IMR-90 (cell line): Measurements from ENCODE around the gene OBP2A. TPM values are rescaled to one million over a fixed set of nuclear protein-coding genes. Genes with fewer than 3 reads are reported as not detected.

ENCODE experiments used
- ATAC-seq: fragments of 200-7000 bp; cut with Tn5 transposase; 2 replicates; pipeline ENCODE4 v1.9.1; 2020; ENCODE audit warnings: low read depth, mild to moderate bottlenecking, moderate library complexity
- BruUV-seq: library from RNA; stranded (reverse); fragments of 400-500 nt; replicated peaks from 2 replicates; lab custom pipeline; 2021; lab: Mats Ljungman, UMichigan
- CTCF ChIA-PET: fragments of 300-600 bp; formaldehyde crosslinking; extraction: SDS; loops from one replicate; lab custom pipeline; 2021; ENCODE audit warnings: antibody characterized with exemption; lab: Yijun Ruan, JAX
- POLR2A ChIA-PET: fragments of 300-600 bp; sonication (Branson Sonifier 250); formaldehyde crosslinking; loops from one replicate; lab custom pipeline; 2022; ENCODE audit warnings: antibody characterized with exemption; ENCODE audit not compliant: unreplicated experiment; lab: Charles Lee
- DNase-seq: peaks from one replicate; pipeline ENCODE4 v3.0.0; 2013
- H2AFZ ChIP-seq: replicated peaks from 2 replicates; pipeline ENCODE3; 2013; ENCODE audit warnings: low read length, mild to moderate bottlenecking; ENCODE audit not compliant: poor library complexity
- H2AK5ac ChIP-seq: 2 replicates; pipeline ENCODE4 v1.6.1; 2013; ENCODE audit warnings: low read depth, low read length, inconsistent platforms
- H2AK9ac ChIP-seq: replicated peaks from 2 replicates; pipeline ENCODE3; 2013; ENCODE audit warnings: mild to moderate bottlenecking, low read depth, low read length, moderate library complexity; ENCODE audit not compliant: poor library complexity
- H2BK120ac ChIP-seq: 2 replicates; pipeline ENCODE4 v1.6.1; 2013; ENCODE audit warnings: low read depth, low read length, inconsistent platforms
- H2BK15ac ChIP-seq: 3 replicates; pipeline ENCODE4 v1.6.1; 2013; ENCODE audit warnings: low read depth, low read length, inconsistent platforms
- H2BK20ac ChIP-seq: 2 replicates; pipeline ENCODE4 v1.6.1; 2013; ENCODE audit warnings: low read depth, mild to moderate bottlenecking, inconsistent platforms, low read length, moderate library complexity
- H2BK5ac ChIP-seq: 2 replicates; pipeline ENCODE4 v1.6.1; 2013; ENCODE audit warnings: mild to moderate bottlenecking, low read depth, low read length, inconsistent platforms; ENCODE audit not compliant: poor library complexity, severe bottlenecking
- H3K14ac ChIP-seq: replicated peaks from 2 replicates; pipeline ENCODE4 v1.6.1; 2013; ENCODE audit warnings: low read depth, low read length, inconsistent platforms
- H3K18ac ChIP-seq: 2 replicates; pipeline ENCODE4 v1.6.1; 2013; ENCODE audit warnings: low read depth, low read length, control low read depth
- H3K23ac ChIP-seq: 2 replicates; pipeline ENCODE4 v1.6.1; 2013; ENCODE audit warnings: low read depth, low read length, inconsistent platforms
- H3K27ac ChIP-seq: 2 replicates; pipeline ENCODE4 v1.5.1; 2013; ENCODE audit warnings: mild to moderate bottlenecking, control low read depth, low read length; ENCODE audit not compliant: insufficient read depth
- H3K27me3 ChIP-seq: 2 replicates; pipeline ENCODE4 v1.6.1; 2013; ENCODE audit warnings: low read length; ENCODE audit not compliant: control insufficient read depth, insufficient read depth
- H3K36me3 ChIP-seq: 2 replicates; pipeline ENCODE4 v1.6.1; 2013; ENCODE audit warnings: low read length, mixed read lengths; ENCODE audit not compliant: control insufficient read depth, insufficient read depth
- H3K4ac ChIP-seq: 2 replicates; pipeline ENCODE4 v1.6.1; 2013; ENCODE audit warnings: low read depth, low read length, inconsistent platforms
- H3K4me1 ChIP-seq: 2 replicates; pipeline ENCODE4 v1.6.1; 2013; ENCODE audit warnings: low read length, mixed read lengths; ENCODE audit not compliant: control insufficient read depth, insufficient read depth
- H3K4me2 ChIP-seq: 2 replicates; pipeline ENCODE4 v1.6.1; 2013; ENCODE audit warnings: low read depth, mild to moderate bottlenecking, control low read depth, low read length, moderate library complexity
- H3K4me3 ChIP-seq: 2 replicates; pipeline ENCODE4 v1.5.1; 2013; ENCODE audit warnings: low read depth, mild to moderate bottlenecking, control low read depth, low read length, moderate library complexity; ENCODE audit not compliant: insufficient read depth
- H3K56ac ChIP-seq: 2 replicates; pipeline ENCODE4 v1.6.1; 2013; ENCODE audit warnings: low read length, inconsistent platforms; ENCODE audit not compliant: insufficient read depth; ENCODE audit errors: extremely low read depth
- H3K79me1 ChIP-seq, 2 experiments: 2 replicates each; pipeline ENCODE4 v1.6.1; 2013; ENCODE audit warnings: low read length in 2 of 2, inconsistent platforms in 1 of 2, low read depth in 1 of 2
- H3K9ac ChIP-seq: 2 replicates; pipeline ENCODE4 v1.6.1; 2013; ENCODE audit warnings: low read depth, low read length, control low read depth
- H3K9me1 ChIP-seq: 2 replicates; pipeline ENCODE4 v1.6.1; 2013; ENCODE audit warnings: low read length, inconsistent platforms; ENCODE audit not compliant: insufficient read depth
- H3K9me3 ChIP-seq: 2 replicates; pipeline ENCODE4 v1.6.1; 2013; ENCODE audit warnings: low read length; ENCODE audit not compliant: control insufficient read depth, insufficient read depth
- H4K20me1 ChIP-seq: 2 replicates; pipeline ENCODE4 v1.6.1; 2013; ENCODE audit warnings: low read length, inconsistent platforms; ENCODE audit not compliant: insufficient read depth
- H4K5ac ChIP-seq: 2 replicates; pipeline ENCODE4 v1.6.1; 2013; ENCODE audit warnings: mild to moderate bottlenecking, low read depth, low read length, control low read depth
- H4K8ac ChIP-seq, 2 experiments: 2 replicates each; pipeline ENCODE4 v1.6.1; 2013; ENCODE audit warnings: low read depth in 2 of 2, low read length in 2 of 2, control low read depth in 1 of 2, inconsistent platforms in 1 of 2
- H4K91ac ChIP-seq: 2 replicates; pipeline ENCODE4 v1.6.1; 2013; ENCODE audit warnings: low read depth, low read length, inconsistent platforms; ENCODE audit not compliant: insufficient read depth
- BHLHE40 ChIP-seq: fragments of 150-350 bp; IDR thresholded peaks from 2 replicates; pipeline ENCODE4 v1.6.1; 2016; ENCODE audit warnings: mild to moderate bottlenecking, low read depth, low read length
- CEBPB ChIP-seq: IDR thresholded peaks from 2 replicates; pipeline ENCODE4 v1.6.1; 2012; ENCODE audit warnings: low read depth, low read length, improper control_type of control experiment
- CHD1 ChIP-seq: IDR thresholded peaks from 2 replicates; pipeline ENCODE4 v1.6.1; 2012; ENCODE audit warnings: low read depth, low read length, improper control_type of control experiment
- CTCF ChIP-seq: conservative IDR thresholded peaks from 2 replicates; pipeline ENCODE4 v1.5.1; 2012; ENCODE audit warnings: mild to moderate bottlenecking, low read depth, low read length, improper control_type of control experiment
- ELK1 ChIP-seq: fragments of 150-350 bp; IDR thresholded peaks from 2 replicates; pipeline ENCODE4 v1.6.1; 2016; ENCODE audit warnings: low read depth, mild to moderate bottlenecking, low read length, moderate library complexity, borderline replicate concordance
- FOS ChIP-seq: fragments of 150-350 bp; IDR thresholded peaks from 2 replicates; pipeline ENCODE4 v1.6.1; 2016; ENCODE audit warnings: low read depth, low read length
- MAFK ChIP-seq: IDR thresholded peaks from 2 replicates; pipeline ENCODE4 v1.6.1; 2012; ENCODE audit warnings: low read depth, low read length, improper control_type of control experiment
- MAZ ChIP-seq: IDR thresholded peaks from 2 replicates; pipeline ENCODE4 v1.6.1; 2012; ENCODE audit warnings: low read depth, mild to moderate bottlenecking, low read length, improper control_type of control experiment, moderate library complexity, borderline replicate concordance
- MXI1 ChIP-seq: IDR thresholded peaks from 2 replicates; pipeline ENCODE4 v1.6.1; 2012; ENCODE audit warnings: low read depth, mild to moderate bottlenecking, low read length, moderate library complexity, borderline replicate concordance
- NFE2L2 ChIP-seq: fragments of 150-350 bp; IDR thresholded peaks from 2 replicates; pipeline ENCODE4 v1.6.1; 2016; ENCODE audit warnings: low read depth, mild to moderate bottlenecking, low read length
- POLR2A ChIP-seq: IDR thresholded peaks from 2 replicates; pipeline ENCODE4 v1.6.1; 2012; ENCODE audit warnings: mild to moderate bottlenecking, low read depth, low read length
- RAD21 ChIP-seq: IDR thresholded peaks from 2 replicates; pipeline ENCODE4 v1.6.1; 2012; ENCODE audit warnings: low read length, improper control_type of control experiment
- RCOR1 ChIP-seq: IDR thresholded peaks from 2 replicates; pipeline ENCODE4 v1.6.1; 2012; ENCODE audit warnings: mild to moderate bottlenecking, low read length, improper control_type of control experiment; ENCODE audit not compliant: insufficient replicate concordance
- RFX5 ChIP-seq: IDR thresholded peaks from 2 replicates; pipeline ENCODE4 v1.8.0; 2012; ENCODE audit warnings: low read depth, mild to moderate bottlenecking, low read length, moderate library complexity
- SMC3 ChIP-seq: fragments of 150-350 bp; IDR thresholded peaks from 2 replicates; pipeline ENCODE4 v1.6.1; 2016; ENCODE audit warnings: low read depth, mild to moderate bottlenecking, antibody characterized with exemption, low read length, moderate library complexity
- USF2 ChIP-seq: fragments of 150-350 bp; IDR thresholded peaks from 2 replicates; pipeline ENCODE4 v1.6.1; 2017; ENCODE audit warnings: mild to moderate bottlenecking, antibody characterized with exemption, low read length, low read depth
- WGBS, 2 experiments: methylation state at CpG; one replicate each; pipeline versions ENCODE4 v1.1.5 to v1.1.7; 2013; ENCODE audit warnings: missing lambda C conversion rate in 2 of 2; ENCODE audit not compliant: insufficient read length in 1 of 2; ENCODE audit errors: extremely low coverage in 2 of 2; 5-methylcytosine and 5-hydroxymethylcytosine counted together
- dilution Hi-C: fragments of 300-500 bp; cut with HindIII; formaldehyde crosslinking; loops from one replicate; pipeline ENCODE4 v1.14.3; 2018; ENCODE audit warnings: low sequenced_read_pairs; ENCODE audit not compliant: unreplicated experiment
- in situ Hi-C: fragments of 300-500 bp; cut with MboI; formaldehyde crosslinking; loops from 3 replicates; pipeline ENCODE4 v1.14.3; 2019; ENCODE audit warnings: low sequenced_read_pairs, inconsistent platforms, mixed read lengths
- intact Hi-C: fragments of 100-400 bp; cut with micrococcal nuclease; formaldehyde crosslinking; loops from 2 replicates; pipeline ENCODE4 v1.10.0; 2022
- polyA plus RNA-seq, 3 experiments: library from polyadenylated mRNA; depleted of rRNA; stranded (reverse); fragments of >200 nt; gene quantifications; 2 replicates each; pipeline ENCODE4 v1.2.3, GENCODE V29; 2012; ENCODE audit warnings: low replicate concordance in 1 of 3
- total RNA-seq: library from RNA; depleted of rRNA; stranded (reverse); fragments of >200 nt; gene quantifications from 2 replicates; pipeline ENCODE4 v1.2.3, GENCODE V29; 2012

Gene OBP2A
- total and polyA plus RNA-seq, 2 of the 4 experiments (the other 2 are of a cell fraction) = not detected

GRCh38 chr9:135552021-135552697 lies 6.2 kb downstream of the OBP2A start:
- no peaks in the 10 kb centered on the region for H4K20me1 ChIP-seq
- H3K56ac ChIP-seq = no peak overlapping the region
- H2AFZ ChIP-seq = no peak overlapping the region
- no peaks in the 10 kb centered on the region for H3K36me3 ChIP-seq
- TF ChIP-seq MAZ = no peak
- TF ChIP-seq MXI1 = no peak
- no peak for TF ChIP-seq RCOR1
- TF ChIP-seq SMC3 = no peak
- no peak for TF ChIP-seq ELK1
- no peak for TF ChIP-seq POLR2A
- no peak for TF ChIP-seq BHLHE40
- no peak for TF ChIP-seq NFE2L2
- TF ChIP-seq RAD21 = no peak
- no peak for TF ChIP-seq CTCF
- TF ChIP-seq CHD1 = no peak
- TF ChIP-seq FOS = no peak
- TF ChIP-seq CEBPB = no peak
- TF ChIP-seq USF2 = no peak
- TF ChIP-seq RFX5 = no peak
- no peak for TF ChIP-seq MAFK
- no peak overlapping the region for H3K14ac ChIP-seq
- no peaks in the 10 kb centered on the region; the same call in 1 of the 2 replicates for H3K27me3 ChIP-seq
- no peaks in the 10 kb centered on the region for H3K9me1 ChIP-seq
- no peak overlapping the region for H2BK120ac ChIP-seq
- H3K9ac ChIP-seq = no peak overlapping the region
- intact Hi-C loops (no loop called here), dilution Hi-C loops (no loop called here), in situ Hi-C loops (no loop called here)
- no peak overlapping the region for H2BK15ac ChIP-seq
- H4K5ac ChIP-seq = no peak overlapping the region
- H3K9me3 ChIP-seq = no peaks in the 10 kb centered on the region
- H4K91ac ChIP-seq = no peak overlapping the region
- WGBS, 2 experiments = 54% methylated on average over 4 of the region's 18 CpGs; no CpG with 5 or more reads in 1 of the 2 experiments
- H2AK5ac ChIP-seq = no peak overlapping the region
- DNase-seq (no peak), ATAC-seq (no peak)
- no peak overlapping the region for H2BK5ac ChIP-seq
- no peak overlapping the region for H2BK20ac ChIP-seq
- H3K4me2 ChIP-seq = no peak overlapping the region
- no peak overlapping the region for H3K27ac ChIP-seq
- no peak overlapping the region for H3K4me3 ChIP-seq
- H3K18ac ChIP-seq = no peak overlapping the region
- ChIA-PET POLR2A (interaction anchor here (0.6 kb wide), 1 partner anchor 164 kb away, joined by 16 read pairs; no protein-coding TSS in a partner anchor), CTCF (interaction anchor here (0.5 kb wide), 1 partner anchor 49 kb away, joined by 3 read pairs; no protein-coding TSS in a partner anchor)
- BruUV-seq = no TSS peak
- H4K8ac ChIP-seq = no peak overlapping the region
- H3K4me1 ChIP-seq = no peaks in the 10 kb centered on the region
- no peak overlapping the region for H2AK9ac ChIP-seq
- H3K4ac ChIP-seq = no peak overlapping the region
- no peak overlapping the region for H3K23ac ChIP-seq
- H3K79me1 ChIP-seq = no peaks in the 10 kb centered on the region
